Adrenal gland (tissue), 12 donors: ENCODE results near the gene MROH2A. TPM values are rescaled to one million over a fixed set of nuclear protein-coding genes. Genes with fewer than 3 reads are reported as not detected.

ENCODE experiments used
- DNase-seq, 7 donors: peaks; one replicate each; pipeline ENCODE4 v3.0.0-alpha.2; 2019 to 2020
- H3K27ac ChIP-seq, 5 donors: fragments of 200-600 bp; sonication (generic) in 4 of 5; 1 replicate in 3 of 5; 2 replicates in 2 of 5; pipeline versions ENCODE4 v1.5.1 to v1.8.0; 2016 to 2020; ENCODE audit warnings: mild to moderate bottlenecking in 1 of 5
- H3K27me3 ChIP-seq: fragments of 200-600 bp; 2 replicates; pipeline ENCODE4 v1.8.0; 2021
- H3K36me3 ChIP-seq, 2 donors: fragments of 200-600 bp; replicated peaks in 1 of 2; 1 replicate in 1 of 2; 2 replicates in 1 of 2; pipeline versions ENCODE4 v1.5.1 to v1.8.0; 2018 to 2022
- H3K4me1 ChIP-seq, 2 donors: fragments of 200-600 bp; replicated peaks in 1 of 2; 1 replicate in 1 of 2; 2 replicates in 1 of 2; pipeline versions ENCODE4 v1.5.1 to v1.8.0; 2018 to 2021
- H3K4me3 ChIP-seq, 4 donors: fragments of 200-600 bp; sonication (generic) in 3 of 4; one replicate each; pipeline ENCODE4 v1.5.1; 2016 to 2018
- H3K9me3 ChIP-seq, 3 donors: fragments of 200-600 bp; sonication (generic) in 1 of 3; replicated peaks in 1 of 3; 1 replicate in 2 of 3; 2 replicates in 1 of 3; pipeline versions ENCODE4 v1.5.1 to v1.8.0; 2016 to 2021
- POLR2A ChIP-seq, 2 donors: fragments of 450-650 bp; IDR thresholded peaks; one replicate each; pipeline ENCODE4 v1.6.1; 2017; ENCODE audit warnings: antibody characterized with exemption in 2 of 2, mild to moderate bottlenecking in 2 of 2, moderate library complexity in 1 of 2
- WGBS, 4 donors: extraction: QIAGEN DNeasy Blood & Tissue Kit in 2 of 4; methylation state at CpG; one replicate each; pipeline versions ENCODE4 v1.1.5 to v1.1.7; 2013 to 2017; 5-methylcytosine and 5-hydroxymethylcytosine counted together
- intact Hi-C, 2 donors: fragments of 100-400 bp; cut with DNase I; formaldehyde crosslinking; loops; one replicate each; pipeline versions ENCODE4 v1.14.1 to v1.15.0; 2022 to 2023
- polyA plus RNA-seq, 3 donors: library from polyadenylated mRNA; stranded (reverse); fragments of 200-250 nt in 2 of 3; fragments of 350-450 nt in 1 of 3; fragmentation: Illumina TruSeq in 1 of 3; extraction: RNeasy Lipid Tissue Mini Kit (QIAGEN cat#74804) in 1 of 3; gene quantifications; one replicate each; pipeline ENCODE4 v1.2.3, GENCODE V29; 2013 to 2014
- total RNA-seq, 9 donors: library from RNA; depleted of rRNA in 4 of 9; stranded (reverse); fragments of >200 nt in 4 of 9; fragments of 120-200 nt in 1 of 9; fragmentation: NEBNext Ultra II Directional in 1 of 9; extraction: Animal tissue kit (Norgen Biotek cat#: 25700) in 1 of 9; gene quantifications; one replicate each; pipeline versions ENCODE4 v1.1.0 to v1.2.4, GENCODE V29; 2013 to 2023
- TF ChIP-seq, protein P1 (sequence below), 6 experiments: fragments of 450-650 bp in 4 of 6; fragments of 200-600 bp in 2 of 6; sonication (generic) in 1 of 6; IDR thresholded peaks; 1 replicate in 5 of 6; 2 replicates in 1 of 6; pipeline versions ENCODE4 v1.5.1 to v1.8.0; 2016 to 2021; ENCODE audit warnings: antibody characterized with exemption in 6 of 6, mild to moderate bottlenecking in 2 of 6, moderate library complexity in 1 of 6
- donor health status: healthy with polysubstance abuse.
- donor health status: Bipolar disorder and iron deficiency.
- donor health status: DM: yes; HTN: yes; CAD: no.
- donor health status: DM: no; HTN: no; CAD: no.
- donor health status: DM: no; HTN: no; CAD: no.
- donor health status: DM: yes; HTN: yes; CAD: no.

Gene MROH2A
- total and polyA plus RNA-seq, 12 donors: 0.13 TPM; not detected in 11

GRCh38 chr2:233768076-233768475 is 10.1 kb upstream of the MROH2A start:
- Histone ChIP-seq H3K9me3 (no peaks in the 10 kb centered on the region), H3K36me3 (no peaks in the 10 kb centered on the region), H3K27ac (no peak overlapping the region), H3K4me1 (no peaks in the 10 kb centered on the region), H3K27me3 (peaks cover 7% of the 10 kb centered on the region), H3K4me3 (no peak overlapping the region)
- 73 to 83% (median 76%) methylated on average over 4 of the region's 4 CpGs for WGBS, 4 donors
- intact Hi-C loops: no loop called here
- DNase-seq: no peak
- TF ChIP-seq, protein P1, sequence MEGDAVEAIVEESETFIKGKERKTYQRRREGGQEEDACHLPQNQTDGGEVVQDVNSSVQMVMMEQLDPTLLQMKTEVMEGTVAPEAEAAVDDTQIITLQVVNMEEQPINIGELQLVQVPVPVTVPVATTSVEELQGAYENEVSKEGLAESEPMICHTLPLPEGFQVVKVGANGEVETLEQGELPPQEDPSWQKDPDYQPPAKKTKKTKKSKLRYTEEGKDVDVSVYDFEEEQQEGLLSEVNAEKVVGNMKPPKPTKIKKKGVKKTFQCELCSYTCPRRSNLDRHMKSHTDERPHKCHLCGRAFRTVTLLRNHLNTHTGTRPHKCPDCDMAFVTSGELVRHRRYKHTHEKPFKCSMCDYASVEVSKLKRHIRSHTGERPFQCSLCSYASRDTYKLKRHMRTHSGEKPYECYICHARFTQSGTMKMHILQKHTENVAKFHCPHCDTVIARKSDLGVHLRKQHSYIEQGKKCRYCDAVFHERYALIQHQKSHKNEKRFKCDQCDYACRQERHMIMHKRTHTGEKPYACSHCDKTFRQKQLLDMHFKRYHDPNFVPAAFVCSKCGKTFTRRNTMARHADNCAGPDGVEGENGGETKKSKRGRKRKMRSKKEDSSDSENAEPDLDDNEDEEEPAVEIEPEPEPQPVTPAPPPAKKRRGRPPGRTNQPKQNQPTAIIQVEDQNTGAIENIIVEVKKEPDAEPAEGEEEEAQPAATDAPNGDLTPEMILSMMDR (IDR thresholded peaks at IDR 0.05): no peak
- TF ChIP-seq POLR2A (IDR thresholded peaks at IDR 0.05): no peak

DNA sequence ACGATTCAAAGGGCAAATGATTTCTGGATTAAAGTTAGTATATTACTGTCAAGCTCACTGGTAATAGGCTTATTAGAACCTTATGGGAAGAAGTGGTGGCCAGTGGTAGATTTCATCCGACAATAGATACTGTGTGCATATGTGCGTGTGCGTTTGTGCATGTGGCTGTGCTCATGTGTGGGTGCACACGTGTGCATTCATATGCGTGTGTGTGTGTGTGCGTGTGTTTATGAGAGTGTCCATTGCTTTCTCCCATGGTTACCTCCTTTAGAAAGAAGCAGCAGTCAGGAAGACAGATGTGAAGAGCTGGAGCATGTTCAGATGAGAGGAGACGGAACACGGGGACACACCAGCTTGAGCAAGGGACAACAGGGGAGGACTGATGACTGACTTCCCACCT is 8.9 kb upstream of the MROH2A start:
- intact Hi-C loops: no loop called here
- no peak overlapping the region for H3K4me3 ChIP-seq
- DNase-seq: no peak
- H3K36me3 ChIP-seq: no peaks in the 10 kb centered on the region
- H3K4me1 ChIP-seq: no peaks in the 10 kb centered on the region
- no peak overlapping the region for H3K27ac ChIP-seq
- H3K9me3 ChIP-seq: no peaks in the 10 kb centered on the region
- TF ChIP-seq, protein P1 (IDR thresholded peaks at IDR 0.05): no peak
- WGBS, 4 donors: 84 to 91% (median 86%) methylated on average over 9 of the region's 9 CpGs
- H3K27me3 ChIP-seq: peaks cover 7% of the 10 kb centered on the region

GRCh38 chr2:233772153-233772552 is 6.0 kb upstream of the MROH2A start:
- intact Hi-C loops: no loop called here

DNA sequence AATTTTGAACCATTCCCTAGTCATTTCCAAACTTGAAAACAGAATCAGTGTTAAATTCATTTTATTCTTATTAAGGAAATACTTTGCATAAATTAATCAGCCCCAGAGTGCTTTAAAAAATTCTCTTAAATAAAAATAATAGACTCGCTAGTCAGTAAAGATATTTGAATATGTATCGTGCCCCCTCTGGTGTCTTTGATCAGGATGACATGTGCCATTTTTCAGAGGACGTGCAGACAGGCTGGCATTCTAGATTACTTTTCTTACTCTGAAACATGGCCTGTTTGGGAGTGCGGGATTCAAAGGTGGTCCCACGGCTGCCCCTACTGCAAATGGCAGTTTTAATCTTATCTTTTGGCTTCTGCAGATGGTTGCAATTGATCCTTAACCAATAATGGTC is 5.5 kb upstream of the MROH2A start:
- intact Hi-C loops: no loop called here

More at GRCh38 chr2:233772153-233772552, 6.0 kb upstream of the MROH2A start:
- no peak for DNase-seq
- no peak overlapping the region for H3K27ac ChIP-seq
- H3K9me3 ChIP-seq: no peaks in the 10 kb centered on the region
- no peak for TF ChIP-seq POLR2A (IDR thresholded peaks at IDR 0.05)
- TF ChIP-seq, protein P1 (IDR thresholded peaks at IDR 0.05): no peak
- no peaks in the 10 kb centered on the region for H3K4me1 ChIP-seq
- H3K36me3 ChIP-seq: no peaks in the 10 kb centered on the region
- H3K27me3 ChIP-seq: no peaks in the 10 kb centered on the region
- H3K4me3 ChIP-seq: no peak overlapping the region
- WGBS, 4 donors: 80 to 87% (median 85%) methylated on average over 12 to 16 of the region's 16 CpGs

More for the DNA sequence above, 5.5 kb upstream of the MROH2A start:
- Histone ChIP-seq H3K4me3 (no peak overlapping the region), H3K27me3 (no peaks in the 10 kb centered on the region), H3K9me3 (no peaks in the 10 kb centered on the region), H3K27ac (no peak overlapping the region), H3K4me1 (no peaks in the 10 kb centered on the region), H3K36me3 (no peaks in the 10 kb centered on the region)
- TF ChIP-seq, protein P1 (IDR thresholded peaks at IDR 0.05): no peak
- TF ChIP-seq POLR2A (IDR thresholded peaks at IDR 0.05): no peak
- 59 to 71% (median 62%) methylated on average over 5 of the region's 5 CpGs for WGBS, 4 donors
- DNase-seq: no peak
